Measurements from ENCODE around the gene NDUFA6. TPM values are rescaled to one million over a fixed set of nuclear protein-coding genes. Genes with fewer than 3 reads are reported as not detected.

Gene NDUFA6
- total RNA-seq, 1 donor from 2014 or later, result 270 TPM

DNA sequence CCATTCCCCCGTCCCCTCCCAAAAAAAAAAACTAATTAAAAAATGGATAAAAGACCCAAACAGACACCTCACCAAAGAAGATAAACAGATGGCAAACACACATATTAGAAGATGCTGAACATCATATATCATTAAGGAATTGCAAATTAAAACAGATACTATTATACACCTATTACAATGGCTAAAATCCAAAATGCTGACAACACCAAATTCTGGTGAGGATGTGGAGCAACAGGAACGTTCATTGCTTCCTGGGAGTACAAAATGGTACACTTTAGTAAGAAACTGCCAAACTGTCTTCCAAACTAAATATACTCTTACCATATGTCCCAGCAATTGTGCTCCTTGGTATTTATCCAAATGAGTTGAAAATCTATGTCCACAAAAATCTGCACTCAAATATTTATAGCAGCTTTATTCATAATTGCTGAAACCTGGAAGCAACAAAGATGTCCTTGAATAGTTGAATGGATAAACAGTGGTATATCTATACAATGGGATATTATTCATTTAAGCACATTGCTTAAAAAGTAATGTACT, 39.9 kb downstream of the NDUFA6 start:
- Histone ChIP-seq H3K9me3 (replicated peaks) (no peaks in the 10 kb centered on the region), H3K4me1 (no peaks in the 10 kb centered on the region), H3K27me3 (ENCODE audit: low read depth) (no peaks in the 10 kb centered on the region), H3K27ac (replicated peaks) (no peak overlapping the region), H3K4me3 (no peak overlapping the region), H3K36me3 (no peaks in the 10 kb centered on the region)
- no peak for DNase-seq
- intact Hi-C loops (cut with micrococcal nuclease), result no loop called here
- TF ChIP-seq, protein P1, sequence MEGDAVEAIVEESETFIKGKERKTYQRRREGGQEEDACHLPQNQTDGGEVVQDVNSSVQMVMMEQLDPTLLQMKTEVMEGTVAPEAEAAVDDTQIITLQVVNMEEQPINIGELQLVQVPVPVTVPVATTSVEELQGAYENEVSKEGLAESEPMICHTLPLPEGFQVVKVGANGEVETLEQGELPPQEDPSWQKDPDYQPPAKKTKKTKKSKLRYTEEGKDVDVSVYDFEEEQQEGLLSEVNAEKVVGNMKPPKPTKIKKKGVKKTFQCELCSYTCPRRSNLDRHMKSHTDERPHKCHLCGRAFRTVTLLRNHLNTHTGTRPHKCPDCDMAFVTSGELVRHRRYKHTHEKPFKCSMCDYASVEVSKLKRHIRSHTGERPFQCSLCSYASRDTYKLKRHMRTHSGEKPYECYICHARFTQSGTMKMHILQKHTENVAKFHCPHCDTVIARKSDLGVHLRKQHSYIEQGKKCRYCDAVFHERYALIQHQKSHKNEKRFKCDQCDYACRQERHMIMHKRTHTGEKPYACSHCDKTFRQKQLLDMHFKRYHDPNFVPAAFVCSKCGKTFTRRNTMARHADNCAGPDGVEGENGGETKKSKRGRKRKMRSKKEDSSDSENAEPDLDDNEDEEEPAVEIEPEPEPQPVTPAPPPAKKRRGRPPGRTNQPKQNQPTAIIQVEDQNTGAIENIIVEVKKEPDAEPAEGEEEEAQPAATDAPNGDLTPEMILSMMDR (IDR thresholded peaks at IDR 0.05; ENCODE audit: borderline replicate concordance), result no peak

DNA sequence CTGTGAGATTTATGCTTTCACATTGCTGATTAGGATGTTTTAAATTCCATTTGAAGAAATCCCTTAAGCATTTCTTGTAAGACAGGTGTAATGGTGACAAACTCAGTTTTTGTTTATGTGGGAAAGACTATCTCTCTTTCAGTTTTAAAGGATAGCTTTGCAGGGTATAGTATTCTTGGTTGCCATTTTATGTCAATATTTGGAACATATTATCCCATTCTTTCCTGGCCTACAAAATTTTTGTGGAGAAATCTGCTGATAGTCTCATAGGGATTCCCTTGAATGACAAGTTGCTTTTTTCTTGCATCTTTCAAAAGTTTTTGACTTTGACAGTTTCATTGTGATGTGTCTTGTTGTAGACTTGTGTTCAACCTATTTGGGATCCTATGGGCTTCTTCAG, 48.8 kb downstream of the NDUFA6 start:
- no peaks in the 10 kb centered on the region for H3K27me3 ChIP-seq (ENCODE audit: low read depth)
- TF ChIP-seq, protein P1 (IDR thresholded peaks at IDR 0.05; ENCODE audit: borderline replicate concordance), result no peak
- no peaks in the 10 kb centered on the region for H3K36me3 ChIP-seq
- no peak overlapping the region for H3K4me3 ChIP-seq
- no peak overlapping the region for H3K27ac ChIP-seq (replicated peaks)
- DNase-seq, result no peak
- peaks cover 18% of the 10 kb centered on the region for H3K9me3 ChIP-seq (replicated peaks)
- no peaks in the 10 kb centered on the region for H3K4me1 ChIP-seq
- intact Hi-C loops (cut with micrococcal nuclease), result no loop called here

DNA sequence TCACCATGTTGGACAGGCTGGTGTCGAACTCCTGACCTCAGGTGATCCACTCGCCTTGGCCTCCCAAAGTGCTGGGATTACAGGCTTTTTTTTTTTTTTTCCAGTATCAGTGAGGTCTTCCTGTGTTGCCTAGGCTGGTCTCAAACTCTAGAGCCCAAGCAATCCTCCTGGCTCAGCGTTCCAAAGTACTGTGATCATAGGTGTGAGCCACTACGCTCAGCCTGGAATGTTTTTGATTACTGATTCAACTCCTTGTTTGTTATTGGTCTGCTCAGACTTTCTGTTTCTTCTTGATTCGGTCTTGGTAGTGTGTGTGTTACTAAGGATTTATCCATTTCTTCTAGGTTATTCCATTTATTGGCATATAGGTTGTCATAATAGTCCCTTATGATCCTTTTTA, 51.3 kb downstream of the NDUFA6 start:
- H3K27ac ChIP-seq (replicated peaks), result no peak overlapping the region
- H3K4me1 ChIP-seq, result no peaks in the 10 kb centered on the region
- H3K36me3 ChIP-seq, result no peaks in the 10 kb centered on the region
- no peak for DNase-seq
- intact Hi-C loops (cut with micrococcal nuclease), result no loop called here
- TF ChIP-seq, protein P1 (IDR thresholded peaks at IDR 0.05; ENCODE audit: borderline replicate concordance), result no peak
- H3K27me3 ChIP-seq (ENCODE audit: low read depth), result no peaks in the 10 kb centered on the region
- peaks cover 18% of the 10 kb centered on the region for H3K9me3 ChIP-seq (replicated peaks)
- H3K4me3 ChIP-seq, result no peak overlapping the region

Other genes with a start within 250 kb of the NDUFA6 start
- 2.2 TPM for gene SHISA8, start 175.7 kb downstream of the NDUFA6 start, total RNA-seq
- gene TNFRSF13C, start 164.0 kb downstream of the NDUFA6 start, total RNA-seq, result 0.55 TPM
- gene CENPM, start 143.6 kb downstream of the NDUFA6 start, total RNA-seq, result 0.47 TPM
- not detected for gene SEPTIN3, start 121.3 kb downstream of the NDUFA6 start, total RNA-seq
- gene WBP2NL, start 92.0 kb downstream of the NDUFA6 start, total RNA-seq, result 0.22 TPM
- 11.7 TPM for gene NAGA, start 20.0 kb downstream of the NDUFA6 start, total RNA-seq
- 3.4 TPM for gene PHETA2, start 16.5 kb downstream of the NDUFA6 start, total RNA-seq
- 153 TPM for gene SMDT1, start 11.1 kb downstream of the NDUFA6 start, total RNA-seq
- gene CYP2D6, start 40.0 kb upstream of the NDUFA6 start, total RNA-seq, result 0.16 TPM
- 17.2 TPM for gene TCF20, start 179.9 kb upstream of the NDUFA6 start, total RNA-seq